GM21786 (cell line): ENCODE data around the gene IRS2.

Experiments used
- ATAC-seq: cut with Tn5 transposase; IDR thresholded peaks from one replicate; pipeline ENCODE4 v1.9.1; 2021; ENCODE audit not compliant: unreplicated experiment

The IRS2 gene

DNA sequence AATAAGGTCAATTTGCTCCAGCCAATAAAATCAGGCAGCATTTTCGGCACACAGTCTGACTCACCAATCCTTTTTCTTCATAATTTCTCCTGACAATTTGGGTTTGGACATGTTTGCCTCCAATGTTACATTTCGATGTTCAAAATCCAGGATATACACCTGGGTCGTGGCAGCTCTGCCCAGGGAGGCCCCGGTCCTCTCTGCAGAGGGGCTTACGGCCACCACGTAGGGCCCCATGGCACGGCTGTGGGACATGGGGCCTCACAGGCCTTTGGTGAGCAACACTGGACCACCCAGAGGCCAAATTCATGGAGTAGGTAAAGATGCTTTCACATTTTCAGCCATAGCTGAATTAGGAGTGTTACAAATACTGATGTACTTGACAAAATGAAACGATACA, 25.4 kb downstream of the IRS2 start:
- no peak for ATAC-seq

DNA sequence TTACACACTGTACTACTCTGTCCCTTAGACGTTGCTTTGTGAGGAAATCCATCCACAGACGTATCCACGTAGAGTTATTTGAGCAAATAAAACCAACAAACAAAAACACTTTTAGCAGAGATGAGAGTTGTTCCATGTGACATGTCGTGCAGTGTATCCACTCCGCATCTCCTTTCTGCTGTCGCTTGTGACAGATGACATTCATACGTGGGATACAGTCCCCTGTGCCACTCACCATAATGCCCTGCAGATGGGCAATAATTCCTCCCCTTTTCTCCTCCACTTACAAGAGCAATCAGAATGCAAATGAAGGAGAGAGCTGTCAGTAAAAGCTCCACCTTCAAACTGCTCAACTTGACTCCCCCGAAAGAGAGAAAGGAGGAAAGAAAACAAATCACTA, 26.0 kb downstream of the IRS2 start:
- ATAC-seq = no peak

DNA sequence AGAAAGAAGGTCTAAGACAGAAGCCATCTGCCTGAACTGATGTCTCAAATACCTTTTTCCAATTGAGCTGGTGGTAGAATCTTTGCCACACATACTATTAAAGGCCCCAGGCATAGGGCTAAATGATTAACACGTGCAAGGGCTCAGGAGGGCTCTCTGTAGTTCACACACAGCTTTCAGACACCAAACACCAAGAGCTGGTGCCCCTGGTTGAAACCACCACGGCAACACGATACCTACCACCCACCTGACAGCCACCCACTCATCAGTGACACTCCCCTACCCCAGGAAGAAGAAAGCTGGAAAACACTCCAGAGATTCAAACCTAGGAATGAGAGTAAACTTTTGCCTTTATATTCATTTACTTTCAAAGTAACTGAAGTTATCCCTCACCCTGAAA, 26.8 kb downstream of the IRS2 start:
- ATAC-seq = no peak

DNA sequence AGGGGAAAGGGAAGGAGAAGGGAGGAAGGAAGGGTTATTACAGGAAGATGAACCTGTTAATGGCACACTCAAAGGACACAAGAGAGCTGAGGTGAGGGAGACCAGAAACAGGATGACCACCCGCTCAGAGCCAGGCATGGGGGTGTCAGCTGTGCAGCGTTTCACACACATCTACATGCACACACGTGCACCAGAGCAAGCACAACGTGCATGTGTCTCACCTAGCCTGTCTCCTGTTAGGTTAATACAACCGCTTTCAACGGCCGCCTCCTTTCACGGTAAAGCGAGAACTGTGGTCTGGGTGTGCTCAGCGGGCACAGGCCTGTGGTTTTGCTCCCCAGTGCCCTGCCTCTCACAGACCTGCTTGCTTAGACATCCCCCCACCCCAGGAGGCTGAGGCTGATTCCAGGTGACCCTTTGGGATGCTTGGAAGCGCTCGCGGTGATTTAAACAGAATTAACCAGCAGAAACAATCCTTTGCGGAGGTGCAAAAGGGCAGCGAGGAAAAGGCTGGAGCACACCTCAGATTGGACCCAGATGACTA, 27.4 kb downstream of the IRS2 start:
- no peak for ATAC-seq

DNA sequence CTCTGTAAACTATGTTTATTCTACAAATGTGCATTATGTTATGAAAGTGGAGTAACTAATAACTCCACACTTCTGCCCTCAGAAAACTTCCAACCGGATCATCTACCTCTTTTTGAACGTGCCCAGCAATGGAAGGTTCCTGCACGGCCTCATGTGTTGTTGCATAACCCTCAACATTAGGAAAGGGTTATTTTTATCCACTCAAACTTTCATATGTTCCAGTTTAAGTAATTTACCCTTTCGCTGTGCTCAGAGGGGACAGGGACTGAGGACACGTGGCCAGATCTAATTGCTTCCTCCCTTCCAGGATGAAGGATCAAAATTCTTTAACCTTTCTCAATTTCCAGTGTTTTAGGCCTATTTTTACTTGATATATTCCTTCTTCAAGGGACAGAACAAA, 29.6 kb downstream of the IRS2 start:
- ATAC-seq = no peak

DNA sequence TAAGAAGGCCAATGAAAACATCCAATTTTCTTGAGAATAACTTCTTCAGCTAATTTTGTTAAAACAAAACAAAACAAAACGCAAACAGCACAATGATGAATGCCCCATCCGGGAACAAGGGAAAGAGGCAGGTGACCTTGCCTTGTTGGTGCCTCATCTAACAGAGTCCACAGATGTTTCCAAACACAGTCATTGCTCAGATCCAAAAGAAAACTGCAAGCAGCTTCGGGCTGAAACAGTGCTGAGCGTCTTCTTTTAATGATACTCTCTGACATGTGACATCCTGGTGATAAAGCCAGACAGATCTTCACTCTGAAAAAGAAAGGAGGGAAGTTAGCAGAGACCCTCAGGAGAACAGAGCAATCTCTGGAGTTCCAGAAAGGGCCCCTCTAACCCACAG, 30.4 kb downstream of the IRS2 start:
- no peak for ATAC-seq

DNA sequence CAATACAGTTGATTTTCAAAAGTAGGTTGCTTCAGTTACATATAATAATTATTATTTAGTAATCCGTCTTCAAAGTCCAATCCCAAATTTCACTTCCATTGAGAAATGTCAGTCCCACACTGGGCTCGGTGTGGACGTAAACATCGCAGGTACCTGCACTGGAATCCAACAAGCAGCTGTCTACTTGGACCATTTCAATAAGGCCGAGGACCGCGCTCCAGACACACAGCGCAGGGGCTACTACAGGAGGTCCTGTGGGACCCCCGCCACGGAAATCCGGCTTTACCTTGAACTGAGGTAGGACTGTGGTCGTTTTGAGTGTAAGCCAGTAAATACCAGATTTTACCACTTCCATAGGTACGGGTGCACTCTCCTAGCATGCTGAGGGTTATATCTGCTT, 30.8 kb downstream of the IRS2 start:
- ATAC-seq = no peak

DNA sequence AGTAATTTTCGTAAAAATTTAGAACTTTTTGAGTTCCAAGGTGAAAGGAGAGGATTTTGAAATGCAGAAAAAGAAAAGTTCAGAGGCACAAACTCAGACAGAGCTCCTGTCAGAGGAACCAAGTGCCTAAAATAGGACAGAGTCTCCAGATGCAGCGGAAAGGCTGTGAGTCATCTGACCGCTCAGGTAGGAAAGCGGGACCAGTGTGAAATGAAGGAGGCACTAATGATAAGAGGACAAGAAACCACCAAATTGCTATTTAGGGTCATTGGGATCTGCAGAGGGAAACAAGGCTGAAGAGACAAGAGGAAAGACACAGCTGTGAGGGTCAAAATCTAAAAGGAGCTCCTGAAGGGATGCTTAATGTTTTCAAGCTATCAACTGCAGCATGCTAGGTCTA, 34.9 kb downstream of the IRS2 start:
- ATAC-seq = no peak

DNA sequence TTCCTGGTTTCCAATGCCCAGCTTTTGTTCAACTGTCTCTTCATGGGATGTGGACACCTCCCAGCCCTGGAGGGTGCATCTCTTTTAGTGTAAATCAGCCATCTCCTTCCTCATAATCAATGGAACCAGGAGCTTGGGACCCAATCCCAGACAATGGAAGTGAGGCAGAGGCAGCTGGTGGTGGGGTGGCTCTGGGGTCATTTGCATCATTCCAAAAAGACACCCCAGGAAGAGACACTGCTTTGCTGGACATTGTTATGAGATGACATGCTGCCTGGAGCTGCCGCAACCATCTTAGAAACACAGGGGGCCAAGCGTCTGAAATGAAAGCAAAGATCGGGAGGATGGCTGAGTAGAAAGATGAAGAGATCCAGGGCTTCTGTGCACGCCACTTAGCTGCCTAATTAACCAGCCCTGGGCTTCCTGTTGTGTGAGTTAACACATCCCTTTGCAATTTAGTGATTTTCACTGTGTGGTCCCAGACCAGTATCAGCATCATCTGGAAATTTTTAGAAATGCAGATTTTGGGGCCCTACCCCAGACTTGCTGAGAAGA, 36.1 kb downstream of the IRS2 start:
- ATAC-seq = no peak

DNA sequence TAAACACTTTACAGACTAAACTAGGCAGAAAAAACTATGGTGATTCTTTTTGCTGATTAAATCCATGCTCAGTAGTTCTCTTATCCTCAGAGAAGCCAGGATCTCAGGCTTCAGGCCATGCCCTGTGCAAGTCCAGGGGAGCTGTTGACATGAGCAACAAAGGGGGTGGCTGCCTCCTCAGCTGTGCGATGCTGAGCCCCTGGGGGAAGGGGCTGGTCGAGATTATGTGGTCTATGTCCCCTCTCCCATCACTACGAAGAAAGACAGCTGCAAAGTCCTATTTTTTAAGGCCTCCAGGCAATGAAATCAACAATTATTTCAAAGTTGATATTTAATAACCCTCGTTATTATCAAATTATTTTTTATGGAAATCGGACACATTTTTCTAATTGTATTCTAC, 37.0 kb downstream of the IRS2 start:
- ATAC-seq = no peak

DNA sequence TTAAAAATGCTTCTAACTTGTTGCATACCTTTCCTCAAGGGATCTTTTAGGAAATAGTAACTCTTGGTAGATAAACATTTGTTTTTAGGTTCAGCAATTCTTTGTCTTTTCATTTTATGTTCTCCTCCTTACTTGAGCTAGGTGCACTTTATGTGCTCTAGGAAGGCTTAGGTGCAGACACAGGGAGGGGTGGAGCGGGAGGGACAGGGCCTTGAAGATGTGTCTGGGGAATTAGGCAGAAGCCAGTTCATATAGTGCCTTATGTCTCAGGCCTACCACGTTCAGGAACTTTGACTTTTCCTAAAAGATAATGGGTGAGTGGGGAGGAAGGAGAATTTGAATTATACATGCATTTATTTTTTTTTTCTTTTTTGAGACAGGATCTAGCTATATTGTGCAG, 37.7 kb downstream of the IRS2 start:
- ATAC-seq = no peak

DNA sequence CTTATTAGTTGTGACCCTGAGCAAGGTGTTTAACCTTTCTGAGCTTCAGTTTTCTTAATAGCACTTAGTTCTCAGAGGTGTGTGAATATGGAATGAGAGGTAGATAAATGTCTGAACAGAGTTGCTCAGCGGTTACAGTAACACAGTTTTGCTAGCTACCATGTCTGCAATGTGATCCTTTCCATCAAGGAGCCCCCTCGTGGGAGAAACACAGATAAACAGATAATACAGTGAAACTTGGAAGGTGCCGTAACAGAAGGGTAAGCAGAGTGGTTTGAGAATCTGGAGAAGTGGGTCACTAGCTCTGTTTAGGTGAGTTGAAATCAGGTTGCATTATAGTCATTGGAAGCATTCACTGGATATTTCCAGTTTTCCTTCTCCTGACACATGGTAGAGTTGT, 38.9 kb downstream of the IRS2 start:
- ATAC-seq = no peak

DNA sequence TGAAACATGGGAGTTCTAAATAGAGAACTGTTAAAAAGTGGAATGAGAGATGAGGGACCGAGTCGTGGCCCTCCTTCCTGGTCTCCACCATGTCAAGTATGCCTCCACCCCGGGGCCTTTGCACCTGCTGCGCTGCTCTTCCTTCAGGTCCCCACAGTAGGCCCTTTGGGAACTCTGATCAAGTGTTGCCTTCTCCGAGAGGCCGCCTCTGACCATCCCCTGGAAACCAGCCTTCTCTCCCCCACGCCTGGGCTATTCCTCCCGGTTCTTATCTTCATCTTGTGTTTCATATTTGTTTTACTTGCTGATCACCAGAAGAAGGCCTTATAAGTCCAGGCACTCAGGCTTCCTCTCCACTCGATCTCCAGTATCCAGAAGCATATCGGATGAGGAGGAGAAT, 40.0 kb downstream of the IRS2 start:
- no peak for ATAC-seq

DNA sequence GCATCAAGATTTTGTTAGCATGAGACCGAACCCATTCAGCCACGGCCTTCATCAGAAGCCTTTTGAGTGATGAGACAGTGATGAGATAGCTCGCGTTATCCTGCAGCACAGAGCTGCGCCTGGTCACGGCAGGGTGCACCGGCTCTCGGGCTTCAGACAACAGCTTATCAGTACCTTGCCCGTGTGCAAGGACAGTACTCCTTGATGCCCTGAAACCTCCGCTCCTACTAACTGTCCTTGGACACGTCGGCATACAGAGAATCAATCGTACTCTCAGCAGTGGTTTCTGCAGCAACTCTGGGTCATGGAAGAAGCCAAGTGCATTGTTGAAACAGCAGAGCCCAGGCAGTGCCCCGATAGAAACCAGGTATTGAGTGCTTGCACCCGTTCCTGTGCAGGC, 40.7 kb downstream of the IRS2 start:
- ATAC-seq = no peak

DNA sequence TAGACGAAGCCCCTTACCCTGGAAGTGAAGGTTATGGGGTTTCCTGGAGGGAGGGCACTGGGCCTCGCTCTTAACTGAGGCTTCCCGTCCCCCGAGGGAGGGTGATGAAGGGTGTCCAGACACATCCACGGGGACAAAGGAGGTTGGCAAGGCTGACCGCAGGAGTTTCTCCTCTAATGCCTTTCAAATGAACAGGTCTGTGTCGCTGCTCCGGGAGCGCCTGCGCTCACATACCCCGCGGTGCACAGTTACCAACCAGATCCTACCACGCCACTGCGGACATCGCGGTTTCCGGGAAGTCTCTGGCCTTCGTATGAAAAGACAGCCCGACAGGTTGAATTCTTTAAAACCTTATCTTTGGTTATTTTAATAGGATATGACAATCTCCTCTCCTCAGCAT, 41.3 kb downstream of the IRS2 start:
- ATAC-seq = no peak

DNA sequence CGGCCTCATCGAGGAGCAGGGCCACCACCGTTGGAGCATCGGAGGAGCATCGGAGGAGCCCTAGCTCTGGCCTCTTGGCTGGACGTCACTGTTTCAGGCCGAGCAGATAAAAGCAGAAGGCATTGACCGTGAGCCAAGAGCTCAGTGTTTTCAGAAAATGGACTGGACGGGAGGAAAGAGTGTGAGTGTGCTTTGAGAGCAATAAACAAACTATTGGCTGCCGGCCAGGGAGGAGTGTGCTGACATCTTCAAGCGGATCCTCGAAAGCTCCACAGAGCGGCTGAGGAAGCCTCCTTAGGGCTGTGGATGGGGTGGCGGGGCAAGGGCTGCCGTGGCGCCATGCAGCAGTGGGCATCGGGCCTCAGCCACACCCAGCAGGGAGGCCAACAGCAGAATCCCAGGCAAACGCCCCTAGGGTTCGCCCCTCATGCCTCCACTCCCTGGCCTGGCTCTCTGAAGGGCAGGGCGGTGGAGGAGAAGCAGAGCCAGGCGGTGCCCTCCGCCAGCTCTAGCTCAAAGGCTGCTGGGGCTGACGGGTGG, 41.8 kb downstream of the IRS2 start:
- ATAC-seq = no peak

DNA sequence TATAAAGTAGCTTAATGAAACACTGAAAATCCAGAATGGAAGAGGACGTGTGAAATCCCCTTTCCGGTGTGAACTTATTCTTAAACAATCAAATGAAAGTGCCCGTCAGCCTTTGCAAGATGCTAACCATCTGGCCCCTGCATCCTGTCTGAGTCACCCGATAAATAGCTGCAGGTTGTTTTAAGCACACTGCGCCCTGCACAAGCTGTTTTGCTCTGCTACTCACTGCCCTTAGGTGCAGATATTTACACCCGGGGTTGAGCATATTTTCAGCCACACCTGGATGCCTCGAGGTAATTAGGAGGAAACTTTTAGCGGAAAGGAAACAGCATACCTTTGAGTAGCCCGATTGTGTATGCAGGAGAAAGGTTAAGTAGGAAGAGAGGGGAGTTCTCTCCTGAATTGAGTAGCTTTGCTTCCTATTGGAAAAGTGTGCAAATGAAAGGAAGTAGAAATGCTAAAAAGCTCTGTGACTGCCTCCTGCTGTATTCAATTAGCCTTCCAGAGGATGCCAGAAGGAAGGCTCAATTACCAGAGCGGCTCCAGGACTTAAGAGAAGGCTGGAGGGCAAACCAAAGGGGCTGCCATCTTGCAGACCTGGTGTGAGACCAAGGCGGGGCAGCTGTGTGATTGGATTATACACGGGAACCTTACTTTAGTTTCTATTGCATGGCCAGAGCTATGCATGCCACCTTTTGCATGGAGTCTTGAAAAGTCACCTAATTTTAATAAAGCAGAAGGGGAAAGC, 42.5 kb downstream of the IRS2 start:
- ATAC-seq = peak; percentile 94

DNA sequence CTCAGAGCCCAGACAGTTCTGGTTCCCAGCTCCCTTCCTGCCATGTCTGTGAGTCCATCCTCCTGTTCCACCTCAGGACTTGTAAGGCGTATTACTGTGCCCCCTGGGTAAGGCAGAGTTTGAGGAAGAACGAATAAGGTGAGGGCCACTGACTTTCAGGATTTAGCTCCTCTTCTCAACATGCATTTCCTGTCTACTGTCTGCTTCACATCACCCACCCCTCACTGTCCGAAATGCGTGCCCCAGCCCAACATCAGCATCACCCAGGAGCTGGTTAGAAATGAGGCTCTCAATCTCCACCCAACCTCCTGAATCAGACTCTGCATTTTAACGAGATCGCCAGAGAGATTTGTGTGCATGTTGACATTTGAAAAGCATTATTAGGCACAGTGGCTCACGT, 44.4 kb downstream of the IRS2 start:
- ATAC-seq = no peak

DNA sequence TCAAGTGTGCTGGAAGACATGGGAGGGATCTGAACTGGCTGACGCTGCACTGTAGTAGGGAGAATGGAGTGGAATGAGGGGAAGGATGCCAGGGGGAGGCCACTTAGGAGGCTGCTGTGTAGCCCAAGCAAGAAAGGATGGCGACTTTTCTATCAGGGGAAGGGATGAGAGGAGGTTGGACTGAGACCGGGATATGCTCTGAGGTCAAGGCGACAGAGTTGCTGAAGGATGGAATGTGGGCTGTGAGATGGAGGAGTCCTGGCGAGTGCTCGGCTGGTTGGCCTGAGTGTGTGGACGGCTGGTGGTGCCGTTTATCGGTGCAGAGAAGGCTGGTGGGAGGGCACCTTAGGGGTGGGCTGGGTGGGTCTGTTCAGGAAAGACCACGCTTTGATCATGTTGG, 45.7 kb downstream of the IRS2 start:
- no peak for ATAC-seq

DNA sequence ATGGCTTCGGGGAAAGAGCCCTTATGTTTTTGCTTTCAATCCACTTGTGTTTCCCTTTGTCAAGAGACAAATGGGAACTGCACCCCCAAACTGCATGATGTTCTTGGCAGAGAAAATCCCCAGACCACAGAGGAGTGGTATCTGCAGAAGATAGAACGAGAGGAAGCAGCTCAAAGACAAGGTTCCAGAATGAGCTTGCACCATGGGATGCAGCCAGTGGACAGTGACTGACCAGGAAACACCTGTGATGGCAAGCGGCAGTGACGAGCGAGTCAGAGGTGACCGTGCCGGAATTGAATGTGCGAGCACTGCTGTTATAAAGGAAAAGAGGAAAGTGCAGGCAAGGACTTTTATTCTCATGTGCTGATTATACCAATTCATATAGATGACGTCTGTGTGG, 46.3 kb downstream of the IRS2 start:
- ATAC-seq = no peak

DNA sequence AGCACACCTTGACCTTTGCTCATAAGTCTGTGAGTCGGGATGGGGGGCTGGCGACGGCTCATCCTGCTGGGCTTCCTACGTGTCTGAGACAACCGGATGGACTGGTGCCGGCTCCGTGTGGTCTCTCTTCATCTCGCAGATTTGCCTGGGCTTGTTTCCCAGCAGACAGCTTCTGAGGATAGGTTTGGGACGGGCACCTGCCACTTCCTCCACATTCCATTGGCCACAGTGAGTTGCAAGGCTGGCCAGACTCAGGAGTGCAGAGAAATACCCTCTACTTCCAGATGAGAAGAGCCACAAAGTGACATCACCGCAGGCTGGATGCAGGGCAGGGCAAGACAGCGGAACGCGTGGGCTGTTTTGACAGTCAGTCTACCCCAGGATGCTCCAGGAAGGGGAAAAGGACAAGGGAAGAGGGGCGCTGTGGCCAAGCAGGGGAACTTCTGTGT, 48.1 kb downstream of the IRS2 start:
- ATAC-seq = no peak

DNA sequence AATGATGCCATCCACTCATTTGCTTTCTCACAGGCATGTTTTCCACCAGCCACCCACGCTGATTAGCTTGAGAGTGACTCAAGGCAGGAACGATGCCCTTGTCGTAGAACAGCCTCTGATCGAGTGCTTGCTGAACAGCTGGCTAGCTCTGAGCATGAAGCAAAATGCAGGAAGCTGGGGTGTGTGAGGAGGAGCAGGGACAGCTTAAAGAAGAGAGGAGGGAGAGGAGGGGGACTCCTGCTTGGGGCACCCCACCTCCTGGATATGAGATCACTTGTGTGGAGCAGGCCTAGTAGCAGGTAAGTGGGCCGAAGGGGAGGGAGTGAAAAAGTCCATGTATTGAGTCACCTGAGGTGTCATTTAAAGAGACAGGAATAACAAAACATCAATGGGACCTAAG, 48.8 kb downstream of the IRS2 start:
- no peak for ATAC-seq
